RWPE2 (cell line): ENCODE data around the gene NTN1.

ENCODE experiments used
- ATAC-seq: fragments of 200-7000 bp; cut with Tn5 transposase; 3 replicates; pipeline ENCODE4 v1.9.1; 2021; ENCODE audit warnings: low read depth
- DNase-seq: peaks from one replicate; pipeline ENCODE4 v3.0.0-alpha.2; 2020; ENCODE audit warnings: low spot score
- H3K27ac ChIP-seq: fragments of 450-650 bp; 2 replicates; pipeline ENCODE4 v1.5.1; 2017; ENCODE audit warnings: mild to moderate bottlenecking; ENCODE audit not compliant: poor library complexity, severe bottlenecking
- H3K27me3 ChIP-seq: fragments of 250-450 bp; sonication (Bioruptor Pico); 2 replicates; pipeline ENCODE4 v1.5.1; 2021; ENCODE audit warnings: mild to moderate bottlenecking, moderate library complexity; ENCODE audit not compliant: insufficient read depth, poor library complexity, severe bottlenecking
- H3K36me3 ChIP-seq: fragments of 250-450 bp; sonication (Bioruptor Pico); 2 replicates; pipeline ENCODE4 v1.5.1; 2020; ENCODE audit warnings: low read depth, mild to moderate bottlenecking, moderate library complexity
- H3K4me1 ChIP-seq: fragments of 250-450 bp; sonication (Bioruptor Pico); 2 replicates; pipeline ENCODE4 v1.5.1; 2021; ENCODE audit warnings: mild to moderate bottlenecking, moderate library complexity; ENCODE audit not compliant: insufficient read depth, poor library complexity, severe bottlenecking
- H3K4me3 ChIP-seq: fragments of 250-450 bp; sonication (Bioruptor Pico); 2 replicates; pipeline ENCODE4 v1.5.1; 2021; ENCODE audit warnings: mild to moderate bottlenecking, moderate library complexity; ENCODE audit not compliant: severe bottlenecking
- H3K9me3 ChIP-seq: fragments of 250-450 bp; sonication (Bioruptor Pico); 2 replicates; pipeline ENCODE4 v1.5.1; 2021; ENCODE audit warnings: mild to moderate bottlenecking, moderate library complexity; ENCODE audit not compliant: severe bottlenecking
- CTCF ChIP-seq: fragments of 450-650 bp; IDR thresholded peaks from one replicate; pipeline ENCODE4 v1.5.1; 2017; ENCODE audit warnings: mild to moderate bottlenecking, moderate library complexity; ENCODE audit not compliant: poor library complexity, severe bottlenecking

The NTN1 gene

GRCh38 chr17:9018726-9019125 is 2.6 kb upstream of the NTN1 start:
- no peaks in the 10 kb centered on the region for H3K36me3 ChIP-seq

GRCh38 chr17:9020096-9020823 is 1.1 kb upstream of the NTN1 start:
- no peak for TF ChIP-seq CTCF
- H3K4me3 ChIP-seq, result no peak overlapping the region
- H3K27me3 ChIP-seq, result peaks cover 23% of the 10 kb centered on the region

More at GRCh38 chr17:9018726-9019125, 2.6 kb upstream of the NTN1 start:
- Histone ChIP-seq H3K4me3 (no peak overlapping the region), H3K9me3 (no peaks in the 10 kb centered on the region), H3K4me1 (no peaks in the 10 kb centered on the region), H3K27ac (no peak overlapping the region), H3K27me3 (peaks cover 19% of the 10 kb centered on the region)
- ATAC-seq, result no peak
- TF ChIP-seq CTCF, result no peak
- DNase-seq, result no peak

GRCh38 chr17:9020824-9021157 is 519 bp upstream of the NTN1 start:
- TF ChIP-seq CTCF, result no peak
- no peaks in the 10 kb centered on the region for H3K9me3 ChIP-seq
- H3K4me1 ChIP-seq, result no peaks in the 10 kb centered on the region
- H3K36me3 ChIP-seq, result no peaks in the 10 kb centered on the region
- ATAC-seq, result no peak
- peaks cover 26% of the 10 kb centered on the region for H3K27me3 ChIP-seq
- no peak for DNase-seq
- peak overlapping the region; percentile 61 for H3K4me3 ChIP-seq
- H3K27ac ChIP-seq, result no peak overlapping the region

More at GRCh38 chr17:9020096-9020823, 1.1 kb upstream of the NTN1 start:
- no peaks in the 10 kb centered on the region for H3K36me3 ChIP-seq
- DNase-seq (no peak), ATAC-seq (no peak)
- no peaks in the 10 kb centered on the region for H3K9me3 ChIP-seq
- no peak overlapping the region for H3K27ac ChIP-seq
- no peaks in the 10 kb centered on the region for H3K4me1 ChIP-seq

- Histone ChIP-seq H3K27ac (no peak overlapping the region), H3K36me3 (no peaks in the 10 kb centered on the region), H3K27me3 (peaks cover 26% of the 10 kb centered on the region), H3K4me1 (no peaks in the 10 kb centered on the region), H3K9me3 (no peaks in the 10 kb centered on the region), H3K4me3 (peak overlapping the region; percentile 61)
- ATAC-seq (peak; percentile 70), DNase-seq (no peak)
- no peak for TF ChIP-seq CTCF
Observed at GRCh38 chr17:9021992-9022572, 772 bp downstream of the NTN1 start.
